Measurements from ENCODE around the gene MYOCD.

Gene MYOCD

GRCh38 chr17:12721581-12721980, 55.9 kb downstream of the MYOCD start:
- DNase-seq: no peak

DNA sequence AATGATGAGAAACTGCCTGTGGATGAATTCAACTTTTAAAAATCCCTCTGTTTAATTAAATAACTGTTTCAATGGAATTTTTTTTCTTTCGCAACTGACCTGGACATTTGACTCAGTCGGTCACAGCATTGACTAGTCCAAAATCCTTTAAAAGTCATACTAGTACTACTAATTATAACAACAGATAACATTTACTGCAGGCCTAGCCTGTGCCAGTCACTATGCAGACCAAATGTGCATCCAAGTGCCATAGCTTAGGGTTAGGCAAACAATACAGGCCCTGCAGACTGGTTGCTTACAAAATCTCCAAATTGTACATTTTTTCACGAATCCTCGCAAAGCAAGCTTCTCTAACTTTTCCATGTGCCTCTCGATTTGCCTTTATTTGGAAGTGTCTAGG, 56.6 kb downstream of the MYOCD start:
- DNase-seq: no peak

- DNase-seq: no peak
Measured at GRCh38 chr17:12726131-12726530, 60.4 kb downstream of the MYOCD start.

DNA sequence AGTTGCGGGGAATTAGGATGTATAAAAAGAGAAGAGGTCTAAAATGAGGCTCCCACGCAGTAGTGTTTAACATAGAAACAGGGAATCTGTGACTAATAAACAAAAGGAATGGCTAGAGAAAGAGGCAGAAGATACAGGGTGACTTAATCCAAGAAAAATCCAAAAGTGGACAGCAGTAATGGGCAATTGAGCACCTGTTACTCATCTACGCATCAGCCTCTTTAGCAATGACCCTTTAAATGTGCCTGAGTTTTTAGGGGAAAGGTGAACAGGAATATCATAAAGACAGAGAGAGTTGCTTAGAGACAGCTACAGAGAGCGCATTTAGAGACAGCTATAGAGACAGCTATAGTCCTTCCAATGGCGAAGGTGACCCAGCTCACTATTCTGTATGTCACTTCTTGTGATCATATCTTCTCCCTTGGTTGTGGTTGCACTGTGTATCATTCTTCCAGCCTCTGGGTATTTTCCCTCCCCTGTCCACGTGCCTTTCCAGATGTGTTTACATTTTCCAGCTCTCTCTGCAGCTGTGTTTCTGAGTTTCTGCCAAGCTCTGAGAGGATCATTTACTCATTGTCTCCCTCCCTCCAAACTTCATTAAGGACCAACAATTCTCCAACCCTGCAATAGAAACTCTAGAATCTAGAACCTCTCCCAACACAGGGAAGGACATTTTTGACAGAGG, 61.5 kb downstream of the MYOCD start:
- DNase-seq: no peak

DNA sequence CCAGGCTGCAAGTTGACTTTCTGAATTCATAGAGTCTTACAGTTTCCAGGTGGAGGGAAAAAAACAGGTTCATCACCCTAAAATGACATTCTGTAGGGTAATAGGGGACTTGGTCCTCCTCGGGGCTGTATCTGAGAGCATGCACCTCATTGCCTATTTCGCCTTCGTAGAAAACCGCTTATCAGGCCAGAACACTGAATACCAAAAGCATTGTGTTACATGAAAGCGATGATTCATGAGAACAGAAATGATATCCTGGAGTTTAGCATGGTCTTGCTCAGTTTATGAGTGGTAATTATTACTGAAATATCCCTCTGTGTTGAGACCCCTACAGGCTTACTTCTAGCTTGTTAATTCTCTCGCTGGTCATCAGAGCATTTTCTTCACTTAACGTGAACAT, 62.2 kb downstream of the MYOCD start:
- DNase-seq: no peak

- no peak for DNase-seq
Measured at GRCh38 chr17:12729086-12729485, 63.4 kb downstream of the MYOCD start.

- no peak for DNase-seq
Measured at GRCh38 chr17:12730421-12730820, 64.7 kb downstream of the MYOCD start.

DNA sequence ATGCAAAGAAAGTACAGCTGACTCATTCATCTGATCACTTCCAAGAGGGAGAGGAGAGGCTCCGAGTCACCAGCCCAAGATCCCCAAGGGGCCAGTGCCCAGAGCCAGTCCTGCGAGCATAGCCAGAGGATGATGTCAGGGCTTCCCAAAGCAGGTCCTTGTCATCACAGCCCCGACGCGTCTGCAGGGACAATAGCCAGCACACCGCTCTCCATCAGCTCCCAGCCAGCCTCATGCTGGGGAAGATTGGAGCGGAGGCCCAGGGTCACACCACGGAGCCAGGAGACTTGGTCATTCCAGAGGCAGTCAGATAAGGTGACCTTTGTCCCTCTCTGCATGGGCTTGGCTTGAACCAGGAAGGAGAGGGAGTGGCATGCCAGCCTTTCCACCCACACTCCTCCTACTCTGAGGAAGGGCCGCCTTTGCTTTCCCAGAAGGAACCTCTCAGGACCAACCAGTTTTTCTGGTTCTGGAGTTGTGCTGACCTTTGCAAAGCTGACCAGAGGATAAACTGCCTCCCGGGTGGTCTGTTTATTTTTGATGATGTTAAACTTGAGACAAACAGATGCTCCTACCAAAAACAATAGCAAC, 65.3 kb downstream of the MYOCD start:
- DNase-seq: no peak

DNA sequence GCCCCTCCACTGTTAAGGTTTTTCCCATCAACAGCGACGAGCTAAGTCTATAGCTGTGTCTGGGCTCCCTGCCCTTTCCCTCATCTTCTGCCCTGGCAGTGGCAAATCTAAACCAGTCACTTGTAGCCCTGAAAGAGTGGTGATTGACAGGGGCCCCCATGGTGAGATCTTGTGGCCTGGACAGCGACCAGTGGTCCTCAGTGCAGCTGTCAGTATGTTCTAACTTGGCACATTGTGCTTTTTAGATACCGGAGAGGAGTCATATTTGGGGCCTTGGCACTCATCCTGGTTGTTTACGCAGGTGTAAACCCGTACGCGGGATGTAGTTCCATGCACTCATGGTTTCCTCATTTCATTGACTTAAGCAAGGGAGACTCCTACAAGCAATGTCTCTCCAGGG, 66.1 kb downstream of the MYOCD start:
- no peak for DNase-seq

- DNase-seq: no peak
Measured at GRCh38 chr17:12732366-12732765, 66.7 kb downstream of the MYOCD start.

- no peak for DNase-seq
Measured at GRCh38 chr17:12734926-12735325, 69.2 kb downstream of the MYOCD start.

GRCh38 chr17:12735517-12735916, 69.8 kb downstream of the MYOCD start:
- DNase-seq: no peak

DNA sequence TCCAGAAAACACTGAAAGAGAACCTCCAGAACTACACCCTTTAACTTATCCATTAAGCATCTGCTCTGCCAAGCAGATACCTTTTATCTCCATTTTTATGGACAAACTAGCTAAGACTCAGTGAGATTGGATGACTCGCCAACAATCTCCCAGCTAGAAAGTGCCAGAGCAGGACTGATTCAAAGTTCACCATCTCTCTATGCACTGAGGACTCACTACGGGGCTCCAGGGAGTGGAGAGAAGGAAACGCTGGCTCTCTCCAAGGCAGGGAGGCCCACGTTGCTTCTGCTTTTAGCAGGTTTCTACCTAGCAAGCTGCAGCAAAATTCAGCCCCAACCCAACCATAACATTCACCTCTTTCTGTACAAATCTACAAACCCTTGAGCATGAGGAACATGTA, 70.8 kb downstream of the MYOCD start:
- no peak for DNase-seq

GRCh38 chr17:12737740-12738469, 72.2 kb downstream of the MYOCD start:
- no peak for DNase-seq

- DNase-seq: no peak
Measured at GRCh38 chr17:12738624-12739023, 72.9 kb downstream of the MYOCD start.

- no peak for DNase-seq
Measured at GRCh38 chr17:12739500-12739899, 73.8 kb downstream of the MYOCD start.

GRCh38 chr17:12743046-12743445, 77.4 kb downstream of the MYOCD start:
- DNase-seq: no peak

DNA sequence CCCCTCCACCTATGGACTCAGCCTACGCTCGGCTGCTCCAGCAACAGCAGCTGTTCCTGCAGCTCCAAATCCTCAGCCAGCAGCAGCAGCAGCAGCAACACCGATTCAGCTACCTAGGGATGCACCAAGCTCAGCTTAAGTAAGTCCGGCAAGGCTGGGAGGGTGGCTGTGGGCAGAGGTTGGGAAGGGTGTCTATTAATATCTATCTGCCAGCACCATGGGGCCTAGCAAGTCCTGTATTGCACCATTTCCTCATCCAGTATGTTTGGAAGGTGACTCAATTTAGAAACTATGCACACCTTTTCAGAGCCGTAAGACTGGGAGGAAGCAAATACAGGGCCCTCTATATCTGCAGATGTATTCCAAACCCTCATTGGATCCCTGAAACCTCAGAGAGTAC, 78.6 kb downstream of the MYOCD start:
- DNase-seq: no peak

GRCh38 chr17:12744786-12745185, 79.1 kb downstream of the MYOCD start:
- no peak for DNase-seq

DNA sequence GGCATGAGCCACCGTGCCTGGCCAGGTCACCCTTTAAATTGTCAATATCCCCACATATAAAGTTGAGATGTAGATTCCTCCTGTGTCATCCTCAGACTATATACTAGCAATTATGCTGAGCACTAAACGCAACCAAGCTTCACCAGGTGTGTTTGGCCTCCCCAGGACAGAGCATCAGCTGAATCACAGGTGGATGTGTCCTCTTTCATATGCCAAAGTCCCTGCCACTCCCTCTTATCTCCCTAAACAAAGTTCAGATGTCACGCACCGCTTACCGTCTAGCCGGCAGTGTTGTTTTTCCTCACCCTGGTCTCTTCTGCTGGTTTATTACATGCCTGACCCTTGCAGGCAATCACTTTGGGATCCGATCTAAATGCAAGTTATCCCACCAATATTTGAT, 79.8 kb downstream of the MYOCD start:
- no peak for DNase-seq

GRCh38 chr17:12756786-12757185, 91.1 kb downstream of the MYOCD start:
- DNase-seq: no peak

GRCh38 chr17:12759090-12759489, 93.4 kb downstream of the MYOCD start:
- DNase-seq: no peak

- DNase-seq: no peak
Measured at GRCh38 chr17:12765548-12765947, 99.9 kb downstream of the MYOCD start.

- DNase-seq: no peak
Measured at GRCh38 chr17:12768255-12768654, 102.6 kb downstream of the MYOCD start.

Data from NCI-H510A treated with DMSO at 0.1 percent for 48 hours (cell line).